HG03575 (cell line): ENCODE data around the gene TDRD9.

Source experiments
- ATAC-seq: cut with Tn5 transposase; IDR thresholded peaks from one replicate; pipeline ENCODE4 v1.9.1; 2021; ENCODE audit not compliant: unreplicated experiment, insufficient number of reproducible peaks, low FRiP score; ENCODE audit errors: extremely low read depth

Gene TDRD9

DNA sequence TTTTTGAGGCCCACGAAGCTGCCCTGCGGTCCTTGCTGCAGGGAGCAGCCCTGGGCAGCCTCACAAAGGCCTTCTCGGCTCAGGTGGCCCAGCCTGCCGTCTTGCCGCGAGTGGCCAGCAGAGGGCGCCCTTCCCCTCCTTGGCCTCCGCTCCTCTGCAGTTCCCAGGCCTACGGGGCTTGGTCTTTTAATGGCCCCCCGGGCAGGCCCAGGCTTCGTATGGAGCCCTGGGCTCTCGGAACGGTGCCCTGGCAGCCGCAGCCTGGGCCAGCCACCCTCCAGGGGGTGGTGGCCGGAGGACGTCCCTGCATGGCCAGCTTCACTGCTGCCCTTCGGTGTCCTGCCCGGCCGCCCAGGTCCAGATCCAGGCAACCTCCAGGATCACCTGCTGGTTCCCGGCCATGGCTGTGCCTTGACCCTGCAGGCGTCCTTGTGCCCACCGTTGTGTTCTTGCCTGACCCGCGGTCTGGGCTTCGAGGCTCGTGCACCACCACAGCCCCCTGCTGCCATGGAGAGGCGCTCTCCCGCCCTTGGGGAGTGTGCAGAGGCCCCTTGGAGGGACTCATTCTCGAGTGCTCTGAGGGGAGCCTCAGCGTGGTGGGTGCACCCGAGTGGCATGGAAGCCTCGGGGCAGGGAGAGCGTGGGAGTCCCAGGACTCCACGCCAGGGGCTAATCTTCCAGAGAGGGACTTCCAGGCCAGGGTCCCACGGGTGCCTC, 166.6 kb downstream of the TDRD9 start:
- ATAC-seq, result no peak

DNA sequence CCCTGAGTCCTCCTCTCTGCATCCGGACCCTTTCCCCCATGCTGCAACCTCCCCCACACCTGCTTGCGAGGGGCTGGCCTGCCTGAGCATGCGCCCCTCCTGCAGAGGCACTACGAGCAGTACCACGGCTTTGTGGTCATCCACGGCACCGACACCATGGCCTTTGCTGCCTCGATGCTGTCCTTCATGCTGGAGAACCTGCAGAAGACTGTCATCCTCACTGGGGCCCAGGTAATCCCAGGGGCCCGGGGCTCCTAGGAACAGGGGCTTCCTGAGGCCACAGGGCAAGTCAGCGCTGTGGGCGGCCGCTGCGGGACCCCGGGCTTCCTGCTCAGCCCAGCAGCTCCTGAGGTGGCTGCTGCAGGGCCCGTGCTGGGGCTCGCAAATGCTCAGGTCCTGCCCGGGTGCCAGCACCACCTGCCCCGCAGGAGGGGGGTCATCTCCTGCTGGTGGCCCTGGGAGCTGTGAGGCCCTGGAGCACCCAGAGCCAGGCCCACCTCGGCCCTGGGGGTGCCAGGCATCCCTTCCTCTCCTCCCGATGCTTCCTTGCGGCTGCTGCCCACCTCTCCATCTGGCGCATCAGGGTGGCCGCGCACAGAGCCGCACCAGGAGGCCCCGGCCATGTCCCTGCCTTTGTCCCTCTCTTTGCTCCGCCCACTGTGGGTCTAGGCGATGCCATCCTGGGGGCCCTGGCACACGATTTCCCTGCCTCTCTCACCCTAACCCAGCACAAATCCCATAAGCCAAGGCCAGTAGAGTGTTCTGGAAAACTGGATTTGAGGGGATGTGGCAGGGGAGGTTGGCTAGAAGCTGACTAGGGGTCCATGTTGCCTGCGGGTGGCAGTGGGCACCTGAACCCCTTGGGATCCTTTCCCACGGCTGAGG, 167.4 kb downstream of the TDRD9 start:
- no peak for ATAC-seq

DNA sequence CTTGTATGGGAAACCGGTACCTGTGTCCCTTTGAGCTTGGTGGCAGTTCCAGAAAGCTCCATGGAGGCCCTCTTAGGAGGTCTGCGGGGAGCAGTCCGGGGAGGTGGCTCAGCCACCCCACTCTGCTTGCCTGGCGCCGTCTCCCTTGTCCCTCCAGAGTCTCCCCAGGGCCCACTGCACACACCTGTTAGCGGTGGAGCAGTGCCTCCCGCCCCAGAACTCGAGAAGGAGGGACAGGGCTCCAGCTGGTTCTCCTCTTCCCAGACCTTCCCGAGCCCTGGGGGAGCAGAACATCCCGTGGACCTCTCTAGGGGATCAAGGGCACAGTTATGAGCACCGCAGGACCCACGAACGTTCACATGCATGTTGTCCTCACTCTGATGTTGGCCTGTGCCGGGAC, 168.1 kb downstream of the TDRD9 start:
- ATAC-seq, result no peak

DNA sequence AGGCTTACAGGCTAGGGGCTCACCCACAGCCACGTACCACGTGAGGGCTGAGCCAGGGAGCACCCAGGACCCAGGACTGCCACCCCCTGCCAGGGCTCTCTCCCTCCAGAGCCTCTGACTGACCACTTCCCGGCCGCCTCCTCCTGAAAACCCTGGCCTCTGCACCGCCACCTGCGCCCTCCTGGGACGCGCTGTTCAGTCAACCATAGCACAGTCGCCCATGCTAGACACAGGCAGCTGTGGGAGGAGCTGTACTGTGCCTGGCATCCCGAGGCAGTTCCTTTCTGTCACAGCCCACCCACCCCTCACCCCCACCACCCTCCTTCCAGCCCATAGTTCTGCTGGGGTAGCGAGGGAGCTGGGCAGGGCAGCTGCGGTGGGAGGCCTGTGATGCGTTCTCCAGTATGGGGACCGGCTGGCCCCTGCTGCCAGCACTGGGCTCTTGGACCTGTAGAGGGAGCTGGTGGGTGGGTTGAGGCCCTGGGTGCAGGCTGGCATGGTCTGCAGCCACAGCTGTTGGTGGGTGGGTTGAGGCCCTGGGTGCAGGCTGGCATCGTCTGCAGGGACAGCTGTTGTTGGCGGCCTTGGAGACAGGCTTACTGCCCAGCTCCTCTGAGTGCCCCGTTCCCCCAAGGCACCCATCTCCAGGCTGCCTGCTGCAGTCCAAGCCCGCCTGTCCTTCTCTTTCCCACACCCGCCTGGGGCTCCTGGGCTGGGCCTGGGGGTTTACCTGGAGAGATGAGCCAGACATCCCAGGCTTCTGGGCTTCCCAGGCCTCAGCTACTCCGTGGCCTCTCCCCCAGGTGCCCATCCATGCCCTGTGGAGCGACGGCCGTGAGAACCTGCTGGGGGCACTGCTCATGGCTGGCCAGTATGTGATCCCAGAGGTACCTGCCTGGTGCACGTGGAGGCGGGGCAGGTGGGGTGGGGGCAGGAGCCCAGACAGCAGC, 168.8 kb downstream of the TDRD9 start:
- no peak for ATAC-seq

DNA sequence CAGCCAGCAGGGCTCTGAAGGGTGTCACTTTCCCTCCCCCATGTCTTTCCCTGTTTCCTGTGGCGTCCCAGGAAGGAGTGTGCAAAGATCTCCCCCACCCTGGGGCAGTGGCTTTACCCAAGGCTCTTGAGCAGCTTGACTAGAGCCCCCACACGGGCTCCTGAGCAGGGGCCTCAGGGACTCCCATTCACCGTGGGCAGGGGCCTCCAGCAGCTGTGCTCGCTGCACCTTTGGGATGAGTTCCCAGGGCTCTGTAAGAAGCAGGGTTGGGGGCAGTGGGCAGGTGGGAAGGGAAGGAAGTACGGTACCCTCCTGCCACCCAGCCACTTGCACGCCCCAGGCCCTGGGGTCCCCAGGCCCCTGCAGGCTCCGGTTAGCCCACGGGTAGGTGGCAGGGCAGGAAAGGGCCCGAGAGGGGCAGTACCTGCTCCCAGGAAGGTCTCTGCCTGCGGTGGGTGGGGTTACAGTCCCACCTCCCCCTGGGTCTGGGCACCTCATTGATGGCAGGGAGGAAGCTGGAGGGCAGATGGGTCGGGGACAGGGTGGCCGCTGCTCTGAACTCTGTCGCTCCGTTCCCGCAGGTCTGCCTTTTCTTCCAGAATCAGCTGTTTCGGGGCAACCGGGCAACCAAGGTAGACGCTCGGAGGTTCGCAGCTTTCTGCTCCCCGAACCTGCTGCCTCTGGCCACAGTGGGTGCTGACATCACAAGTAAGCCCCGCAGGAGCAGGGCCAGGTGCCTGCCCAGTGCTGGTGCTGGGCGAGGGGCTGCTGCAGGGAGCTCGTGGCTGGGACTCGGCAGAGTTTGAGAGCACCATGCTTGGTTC, 170.2 kb downstream of the TDRD9 start:
- ATAC-seq, result no peak

DNA sequence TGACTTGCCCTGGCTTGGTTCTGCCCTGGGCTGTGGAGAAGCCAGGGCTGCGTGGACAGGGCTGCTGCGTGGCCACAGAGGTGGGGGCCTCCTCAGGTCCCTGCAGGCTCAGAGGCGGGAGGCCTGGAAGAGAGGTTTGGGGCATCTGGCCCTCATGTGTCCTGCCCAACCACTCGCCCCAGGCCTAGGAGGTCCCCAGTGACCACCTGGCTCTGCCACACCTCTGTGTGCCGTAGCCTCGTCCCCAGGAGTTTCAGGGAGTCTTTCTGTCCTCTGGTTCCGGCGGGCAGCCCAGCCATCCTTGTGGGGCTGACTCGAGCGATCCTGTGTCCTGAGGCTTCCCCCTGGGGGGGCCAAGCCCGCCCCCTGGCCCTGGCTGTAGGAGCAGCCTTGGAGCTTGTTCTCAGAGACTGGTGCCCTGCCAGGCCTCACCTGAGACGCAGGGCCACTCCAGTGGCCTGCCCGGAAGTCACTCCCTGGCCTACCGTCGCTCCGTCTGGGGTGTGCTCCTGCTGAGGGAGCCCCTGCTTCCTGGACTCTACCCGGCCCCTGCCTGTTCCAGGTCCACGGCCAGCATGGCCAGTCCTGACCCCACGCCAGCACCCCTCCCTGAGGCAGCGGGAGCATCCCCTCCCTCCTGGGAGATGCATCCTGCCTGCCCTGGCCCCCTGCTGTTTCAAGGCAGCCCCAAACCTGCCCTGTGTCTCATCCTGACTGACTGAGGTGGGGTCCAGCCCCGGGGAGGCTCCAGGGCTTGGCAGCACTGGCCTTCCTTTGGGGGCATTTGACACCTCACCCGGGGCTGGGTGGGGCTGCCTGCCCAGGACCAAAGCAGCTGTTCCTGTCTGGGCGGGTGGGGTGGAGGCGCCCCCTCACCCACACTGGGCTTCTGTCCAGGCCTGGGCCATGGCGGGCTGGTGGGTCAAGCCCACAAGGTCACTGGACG, 171.1 kb downstream of the TDRD9 start:
- ATAC-seq, result no peak

DNA sequence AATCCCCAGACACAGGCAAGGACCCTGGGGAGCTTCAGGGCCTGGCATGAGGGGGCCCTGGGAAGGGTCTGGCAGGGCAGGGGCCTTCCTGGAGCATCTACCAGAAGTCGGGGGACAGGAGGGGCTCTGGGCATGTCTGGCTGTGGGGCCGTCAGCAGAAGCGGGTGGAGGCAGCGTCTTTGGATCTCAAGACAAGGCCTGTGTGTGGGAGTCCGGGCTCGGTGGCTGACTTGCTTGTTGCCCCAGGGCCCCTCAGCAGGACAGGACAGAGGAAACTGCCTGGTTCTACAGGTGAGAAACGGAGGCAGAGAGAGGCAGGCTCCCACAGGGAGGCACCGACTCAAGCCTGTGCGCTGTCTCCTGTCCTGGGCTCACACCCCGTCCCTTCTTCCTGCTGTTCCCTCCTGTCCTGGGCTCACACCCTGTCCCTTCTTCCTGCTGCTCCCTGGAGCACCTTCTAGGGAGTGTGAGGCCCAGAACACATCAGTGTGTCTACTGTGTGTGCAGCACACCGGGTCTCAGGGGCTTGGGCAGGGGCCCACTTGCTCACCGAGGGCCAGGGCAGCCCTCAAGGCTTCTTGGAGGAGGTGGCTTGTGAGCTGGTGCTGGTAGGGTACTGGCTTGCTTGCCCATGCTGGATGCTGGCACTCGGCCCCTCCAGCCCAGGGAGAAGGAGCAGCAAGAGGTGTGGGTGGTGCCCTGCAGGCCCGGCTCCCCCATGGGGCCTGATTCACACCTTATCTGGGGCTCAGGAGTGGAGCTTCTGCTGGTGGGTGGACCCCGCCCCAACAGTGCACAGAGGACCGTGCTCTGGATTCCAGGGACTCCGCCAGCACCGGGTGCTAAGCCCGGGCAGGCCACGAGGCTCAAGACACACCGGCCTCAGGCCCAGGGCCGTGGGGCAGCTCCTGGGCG, 172.2 kb downstream of the TDRD9 start:
- ATAC-seq, result no peak

DNA sequence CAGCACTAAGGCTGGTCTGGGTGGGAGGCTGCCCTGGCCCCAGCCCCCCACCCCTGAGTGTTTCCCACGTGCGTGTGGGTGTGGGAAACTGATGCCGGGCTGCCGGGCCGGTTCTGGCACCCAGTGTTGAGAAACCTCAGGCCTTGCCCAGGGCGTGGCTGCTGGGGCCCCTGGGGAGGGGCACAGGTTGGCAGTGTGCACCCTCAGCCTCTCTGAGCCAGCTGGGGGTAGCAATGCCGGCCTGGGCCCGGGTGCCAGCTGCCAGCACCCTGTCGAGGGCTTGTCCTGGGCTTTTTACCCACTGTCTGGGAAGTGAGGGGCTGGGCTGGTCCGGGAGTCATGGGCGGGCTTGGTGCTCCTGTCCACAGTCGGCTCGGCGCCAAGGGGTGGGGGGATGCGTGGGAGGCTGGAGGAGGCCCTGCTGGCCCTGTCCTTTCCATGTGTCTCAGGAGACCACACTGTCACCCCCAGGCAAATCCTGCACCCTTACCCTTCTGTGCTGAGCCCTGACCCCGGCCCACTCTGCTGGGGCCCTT, 172.9 kb downstream of the TDRD9 start:
- no peak for ATAC-seq

DNA sequence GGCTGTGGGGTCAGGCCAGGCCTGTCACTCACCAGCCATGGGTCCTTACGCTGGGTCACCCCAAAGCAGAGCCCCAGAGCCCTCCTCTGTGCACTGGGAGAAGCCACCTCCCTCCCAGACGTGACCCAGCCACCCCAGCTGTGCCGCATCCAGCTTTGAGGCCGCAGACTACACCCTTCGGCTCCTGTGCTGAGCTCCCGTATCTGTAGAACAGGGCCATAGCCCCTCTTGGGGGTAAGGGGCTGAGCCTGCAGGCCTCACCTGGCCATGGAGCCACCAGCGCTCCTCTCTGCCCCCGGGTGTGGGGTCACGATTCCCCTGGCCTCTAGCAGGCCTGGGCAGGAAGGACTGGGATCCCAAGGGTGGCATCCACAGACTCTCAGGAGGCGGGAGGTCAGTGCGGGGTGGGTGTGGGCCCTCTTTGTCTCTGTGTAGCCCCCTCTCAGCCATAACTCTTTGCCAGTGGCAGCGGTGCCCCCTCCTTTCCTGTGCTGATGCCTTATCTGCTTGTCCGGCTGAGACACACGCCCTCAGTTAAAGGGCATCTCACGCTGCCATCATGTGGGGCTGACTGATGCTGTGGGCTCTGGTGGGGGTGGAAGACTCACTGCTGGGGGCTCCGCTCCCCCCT, 173.5 kb downstream of the TDRD9 start:
- no peak for ATAC-seq
